Measurements from ENCODE around the gene CPM.

- TF ChIP-seq CTCF (optimal IDR thresholded peaks at IDR 0.05 in 1 of 3, IDR thresholded peaks at IDR 0.05 in 1 of 3, conservative IDR thresholded peaks at IDR 0.05 in 1 of 3; ENCODE audit: extremely low read depth in 1 of 3, insufficient read depth in 2 of 3, low read length in 3 of 3) (no peak), EZH2 (IDR thresholded peaks at IDR 0.05; ENCODE audit: low read length) (no peak)
Observed at GRCh38 chr12:68893201-68893600, 39.8 kb downstream of the CPM start.

Measured in keratinocyte (primary cell).